CD4-positive, alpha-beta T cell treated with Interferon gamma for 1 hour (primary cell): ENCODE measurements around the gene GALNT11.
"Not testable (repeated sequence)": the region's sequence is repeated elsewhere in the genome, so short reads cannot be mapped to it uniquely, and the experiment has no call there.

Experiments used
- DNase-seq: peaks from one replicate; pipeline ENCODE4 v3.0.0-alpha.2; 2020

The GALNT11 gene

GRCh38 chr7:152076940-152077933 is 51.8 kb downstream of the GALNT11 start:
- DNase-seq = no peak

DNA sequence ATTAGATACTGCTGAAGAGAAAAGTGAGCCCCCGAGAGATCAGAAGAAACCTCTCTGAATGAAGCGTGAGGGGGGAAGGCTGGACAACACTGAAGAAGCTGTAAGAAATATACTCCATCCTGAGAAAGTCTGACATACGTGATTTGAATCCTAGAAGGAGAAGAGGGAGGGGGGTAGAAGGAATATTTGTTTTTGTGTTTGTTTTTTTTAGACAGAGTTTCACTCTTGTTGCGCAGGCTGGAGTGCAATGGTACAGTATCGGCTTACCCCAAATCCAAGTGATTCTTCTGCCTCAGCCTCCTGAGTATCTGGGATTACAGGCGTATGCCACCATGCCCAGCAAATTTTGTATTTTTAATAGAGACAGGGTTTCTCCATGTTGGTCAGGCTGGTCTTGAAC is 52.6 kb downstream of the GALNT11 start:
- DNase-seq = no peak

- no peak for DNase-seq
Measured at GRCh38 chr7:152078786-152079185, 53.3 kb downstream of the GALNT11 start.

GRCh38 chr7:152081088-152081487 is 55.6 kb downstream of the GALNT11 start:
- no peak for DNase-seq

GRCh38 chr7:152082073-152082721 is 56.7 kb downstream of the GALNT11 start:
- not testable (repeated sequence) for DNase-seq

GRCh38 chr7:152085131-152085530 is 59.7 kb downstream of the GALNT11 start:
- DNase-seq = no peak

- DNase-seq = no peak
Measured at GRCh38 chr7:152086513-152086912, 61.0 kb downstream of the GALNT11 start.

- no peak for DNase-seq
Measured at GRCh38 chr7:152089183-152089582, 63.7 kb downstream of the GALNT11 start.

GRCh38 chr7:152090747-152091146 is 65.3 kb downstream of the GALNT11 start:
- no peak for DNase-seq

- DNase-seq = no peak
Measured at GRCh38 chr7:152093717-152094116, 68.2 kb downstream of the GALNT11 start.

DNA sequence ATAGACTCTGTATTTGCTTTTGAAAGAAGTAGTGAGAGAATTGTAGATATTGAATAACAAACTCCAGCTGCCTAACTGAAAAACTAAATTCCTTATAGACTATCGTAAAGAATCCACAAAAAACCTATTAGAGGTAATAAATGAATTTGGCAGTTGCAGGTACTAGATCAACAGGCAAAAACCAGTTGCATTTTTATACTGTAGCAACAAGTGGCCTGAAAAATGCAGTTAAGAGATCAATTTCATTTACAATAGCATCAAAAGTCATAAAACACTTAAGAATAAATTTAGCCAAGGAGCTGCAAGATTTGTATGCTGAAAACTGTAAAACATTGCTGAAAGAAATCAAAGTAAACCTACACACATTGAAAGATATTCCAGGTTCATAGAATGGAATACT is 70.3 kb downstream of the GALNT11 start:
- no peak for DNase-seq

- DNase-seq = no peak
Measured at GRCh38 chr7:152097330-152097729, 71.9 kb downstream of the GALNT11 start.

- no peak for DNase-seq
Measured at GRCh38 chr7:152103066-152103465, 77.6 kb downstream of the GALNT11 start.

GRCh38 chr7:152103691-152104090 is 78.2 kb downstream of the GALNT11 start:
- DNase-seq = no peak

DNA sequence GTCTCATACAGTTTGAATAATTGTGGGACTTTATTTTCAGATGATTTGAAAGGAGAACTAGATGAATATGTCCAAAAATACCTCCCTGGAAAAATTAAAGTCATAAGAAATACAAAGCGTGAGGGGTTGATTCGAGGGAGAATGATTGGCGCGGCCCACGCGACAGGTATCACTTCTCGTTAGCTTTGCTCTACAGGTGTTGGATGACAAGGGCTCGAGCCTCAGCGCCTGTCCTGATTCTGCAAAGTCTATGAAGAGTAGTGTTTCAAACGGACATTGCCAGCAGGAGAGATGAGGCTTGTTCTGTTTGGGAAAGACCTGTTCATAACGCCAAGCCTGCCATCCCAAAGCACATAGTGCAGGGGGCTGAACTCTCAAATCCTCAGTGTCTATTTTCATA is 79.7 kb downstream of the GALNT11 start:
- DNase-seq = no peak

GRCh38 chr7:152106990-152107389 is 81.5 kb downstream of the GALNT11 start:
- DNase-seq = no peak

GRCh38 chr7:152107945-152108344 is 82.5 kb downstream of the GALNT11 start:
- no peak for DNase-seq

DNA sequence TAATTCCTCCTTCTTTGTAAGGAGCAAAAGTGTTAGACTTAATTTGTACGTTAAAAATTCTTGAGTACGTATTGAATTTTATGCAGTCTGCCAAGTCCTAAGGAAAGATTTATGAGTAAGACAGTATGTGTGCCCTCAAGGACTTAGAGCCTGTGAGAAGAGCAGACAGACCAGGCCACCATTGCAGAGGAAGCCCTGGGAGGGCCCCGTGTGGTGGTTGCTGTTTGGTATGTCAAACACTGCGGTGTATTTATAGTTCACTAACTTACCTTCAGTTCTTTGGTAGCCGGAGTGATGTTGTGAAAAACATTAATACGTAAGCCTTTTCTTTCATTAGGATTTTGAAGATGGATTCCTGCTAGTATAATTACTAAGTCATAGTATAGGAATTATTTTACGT is 82.9 kb downstream of the GALNT11 start:
- no peak for DNase-seq

- no peak for DNase-seq
Measured at GRCh38 chr7:152112829-152113228, 87.4 kb downstream of the GALNT11 start.

DNA sequence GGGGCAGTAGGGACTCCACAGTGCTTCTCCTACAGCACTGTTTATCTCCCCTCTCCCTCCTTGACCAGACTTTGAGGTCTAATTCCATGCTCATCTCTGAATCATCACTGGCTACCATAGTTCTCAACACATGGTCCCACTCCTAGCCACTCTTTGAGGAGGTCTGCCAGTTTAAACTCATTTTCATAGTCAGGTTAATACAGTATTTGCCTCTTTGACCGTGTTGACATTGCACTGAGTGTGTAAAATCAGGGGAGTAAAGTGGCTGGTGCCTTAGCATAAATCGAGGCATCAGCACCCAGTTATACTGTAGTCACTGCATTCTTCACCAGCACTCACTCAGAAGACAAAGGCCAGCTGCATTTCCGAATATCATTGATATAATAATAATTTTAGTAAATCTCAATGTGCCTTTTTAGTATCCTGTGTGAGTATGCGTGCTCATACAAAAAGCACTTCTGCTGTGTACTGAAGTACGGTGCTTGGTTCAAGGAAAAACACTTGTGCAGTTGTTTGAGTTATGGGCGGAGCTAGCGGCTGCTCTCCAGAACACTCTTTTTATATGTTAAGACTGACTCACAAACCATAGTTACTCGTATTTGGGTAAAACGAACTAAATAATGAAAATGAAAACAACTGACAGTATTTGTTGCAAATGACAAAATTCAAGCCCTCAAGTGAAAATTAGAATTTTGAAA is 89.7 kb downstream of the GALNT11 start:
- no peak for DNase-seq

DNA sequence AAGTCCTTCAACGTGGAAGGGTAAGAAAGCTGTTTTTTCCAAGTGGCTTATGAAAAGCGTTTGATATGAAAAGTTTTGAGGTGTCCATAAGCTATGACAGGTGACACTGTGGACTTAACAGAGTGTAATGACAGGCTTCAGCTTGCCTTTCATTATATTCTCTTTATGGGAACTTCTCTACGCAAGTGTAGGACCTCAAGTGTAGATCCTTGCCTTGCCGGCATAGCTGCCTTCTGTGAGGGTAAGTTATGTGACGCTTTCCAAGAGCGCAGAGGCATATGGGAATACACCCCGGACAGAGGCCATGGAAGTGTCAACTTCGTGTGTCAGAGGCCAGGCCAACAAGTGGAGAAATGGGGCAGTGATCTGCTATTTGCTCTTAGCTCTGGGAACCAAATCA is 91.9 kb downstream of the GALNT11 start:
- DNase-seq = no peak

DNA sequence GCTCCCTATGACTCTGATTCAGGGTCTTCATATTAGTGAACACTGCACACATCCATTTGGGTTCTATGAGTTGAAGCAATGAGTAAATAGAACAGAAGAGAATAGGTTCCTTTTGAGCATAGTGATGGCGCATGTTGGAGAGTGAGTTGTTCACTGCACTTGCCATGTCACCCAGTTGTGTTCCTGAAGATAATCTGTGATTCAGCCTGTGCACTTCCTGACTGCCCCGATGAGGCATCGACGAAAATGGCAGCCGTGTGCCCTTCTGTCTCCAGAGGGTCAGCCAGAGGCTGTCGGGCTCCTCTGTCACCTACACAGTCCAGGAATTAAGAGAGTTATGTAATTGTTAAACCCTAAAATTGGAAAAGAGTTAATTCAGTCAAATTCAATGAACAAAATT is 94.7 kb downstream of the GALNT11 start:
- no peak for DNase-seq

DNA sequence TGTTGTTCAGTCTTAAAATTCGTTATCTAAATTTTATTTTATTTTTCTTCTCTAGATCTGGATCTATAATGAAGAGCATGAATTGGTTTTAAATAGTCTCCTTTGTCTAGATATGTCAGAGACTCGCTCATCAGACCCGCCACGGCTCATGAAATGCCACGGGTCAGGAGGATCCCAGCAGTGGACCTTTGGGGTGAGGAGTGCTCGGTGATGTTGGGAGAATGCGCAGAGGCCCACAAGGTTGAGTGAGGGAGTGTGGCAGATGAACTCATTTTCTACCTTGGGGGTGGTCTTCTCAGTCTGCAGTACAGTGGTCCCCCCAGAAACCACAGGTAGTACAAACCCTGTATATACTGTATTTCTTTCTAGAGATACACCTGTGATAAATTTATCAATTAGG is 95.3 kb downstream of the GALNT11 start:
- DNase-seq = no peak

DNA sequence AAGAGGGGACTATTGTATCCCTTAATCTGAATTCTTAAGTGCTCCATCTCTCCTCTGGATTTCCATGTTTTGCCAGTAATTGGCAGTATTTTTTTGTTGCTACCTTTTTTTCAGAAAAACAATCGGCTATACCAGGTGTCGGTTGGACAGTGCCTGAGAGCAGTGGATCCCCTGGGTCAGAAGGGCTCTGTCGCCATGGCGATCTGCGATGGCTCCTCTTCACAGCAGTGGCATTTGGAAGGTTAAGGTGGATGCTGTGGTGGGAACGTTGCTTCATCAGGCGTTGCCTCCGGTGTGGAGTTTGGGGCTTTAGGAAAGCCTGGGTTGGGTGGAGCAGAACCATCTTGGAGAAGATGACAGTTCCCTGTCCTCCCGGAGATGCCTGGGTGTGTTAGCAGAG is 96.0 kb downstream of the GALNT11 start:
- no peak for DNase-seq
